H9 (cell line): Measurements from ENCODE around the gene RAP1GAP2. TPM values are rescaled to one million over a fixed set of nuclear protein-coding genes. Genes with fewer than 3 reads are reported as not detected.

Experiments used
- DNase-seq: peaks from one replicate; pipeline ENCODE4 v3.0.0-alpha.2; 2017
- H2AFZ ChIP-seq: one replicate; pipeline ENCODE4 v1.6.1; 2013; ENCODE audit warnings: mild to moderate bottlenecking, low read length, control low read depth, moderate library complexity
- H2AK5ac ChIP-seq: 2 replicates; pipeline ENCODE4 v1.6.1; 2013; ENCODE audit warnings: low read length, control low read depth, mixed read lengths; ENCODE audit not compliant: insufficient read length
- H2BK120ac ChIP-seq: one replicate; pipeline ENCODE4 v1.6.1; 2013; ENCODE audit warnings: low read depth, mild to moderate bottlenecking, low read length, control low read depth, inconsistent platforms; ENCODE audit not compliant: poor library complexity, severe bottlenecking
- H2BK12ac ChIP-seq: 2 replicates; pipeline ENCODE4 v1.6.1; 2013; ENCODE audit warnings: low read length, control low read depth, mixed read lengths, low read depth; ENCODE audit not compliant: insufficient read length
- H2BK15ac ChIP-seq: 2 replicates; pipeline ENCODE4 v1.6.1; 2013; ENCODE audit warnings: low read depth, low read length, control low read depth
- H2BK20ac ChIP-seq: one replicate; pipeline ENCODE4 v1.6.1; 2013; ENCODE audit warnings: low read depth, mild to moderate bottlenecking, low read length, control low read depth, inconsistent platforms; ENCODE audit not compliant: poor library complexity, severe bottlenecking
- H2BK5ac ChIP-seq: 2 replicates; pipeline ENCODE4 v1.6.1; 2013; ENCODE audit warnings: low read length, control low read depth, mixed read lengths; ENCODE audit not compliant: insufficient read length
- H3K14ac ChIP-seq: 2 replicates; pipeline ENCODE4 v1.6.1; 2013; ENCODE audit warnings: low read length, control low read depth; ENCODE audit not compliant: insufficient read depth
- H3K18ac ChIP-seq: 2 replicates; pipeline ENCODE4 v1.6.1; 2013; ENCODE audit warnings: low read depth, mild to moderate bottlenecking, mixed read lengths, low read length, control low read depth; ENCODE audit not compliant: insufficient read length
- H3K23ac ChIP-seq: 2 replicates; pipeline ENCODE4 v1.6.1; 2013; ENCODE audit warnings: low read length, control low read depth, mixed read lengths, low read depth; ENCODE audit not compliant: insufficient read length
- H3K23me2 ChIP-seq: 2 replicates; pipeline ENCODE4 v1.6.1; 2013; ENCODE audit warnings: low read depth, mild to moderate bottlenecking, mixed read lengths, low read length, control low read depth; ENCODE audit not compliant: insufficient read length, poor library complexity, severe bottlenecking
- H3K27ac ChIP-seq: 2 replicates; pipeline ENCODE4 v1.5.1; 2013; ENCODE audit warnings: low read length, control low read depth, mixed read lengths, low read depth; ENCODE audit not compliant: insufficient read length
- H3K27me3 ChIP-seq: 2 replicates; pipeline ENCODE4 v1.6.1; 2013; ENCODE audit warnings: low read length, control low read depth, inconsistent platforms; ENCODE audit not compliant: insufficient read depth
- H3K4ac ChIP-seq: 2 replicates; pipeline ENCODE4 v1.6.1; 2013; ENCODE audit warnings: low read depth, mild to moderate bottlenecking, control low read depth, inconsistent platforms, low read length, moderate library complexity
- H3K4me1 ChIP-seq: 2 replicates; pipeline ENCODE4 v1.6.1; 2013; ENCODE audit warnings: low read length, control low read depth, inconsistent platforms; ENCODE audit not compliant: insufficient read depth
- H3K4me2 ChIP-seq: 2 replicates; pipeline ENCODE4 v1.6.1; 2013; ENCODE audit warnings: low read length, control low read depth, mixed read lengths; ENCODE audit not compliant: insufficient read length, insufficient read depth
- H3K56ac ChIP-seq: 2 replicates; pipeline ENCODE4 v1.6.1; 2013; ENCODE audit warnings: low read depth, mild to moderate bottlenecking, mixed read lengths, low read length, control low read depth; ENCODE audit not compliant: insufficient read length
- H3K79me1 ChIP-seq: 2 replicates; pipeline ENCODE4 v1.6.1; 2013; ENCODE audit warnings: low read depth, mild to moderate bottlenecking, moderate library complexity, low read length, control low read depth, inconsistent platforms; ENCODE audit not compliant: insufficient read depth, poor library complexity, severe bottlenecking
- H3K79me2 ChIP-seq: 2 replicates; pipeline ENCODE4 v1.6.1; 2013; ENCODE audit warnings: low read length, control low read depth, inconsistent platforms; ENCODE audit not compliant: insufficient read depth
- H3K9ac ChIP-seq: 2 replicates; pipeline ENCODE4 v1.6.1; 2013; ENCODE audit warnings: low read length, control low read depth, mixed read lengths; ENCODE audit not compliant: insufficient read length; ENCODE audit errors: extremely low read depth
- H3K9me3 ChIP-seq: one replicate; pipeline ENCODE4 v1.6.1; 2013; ENCODE audit warnings: low read depth, low read length, inconsistent platforms; ENCODE audit not compliant: control insufficient read depth
- H3T11ph ChIP-seq: one replicate; pipeline ENCODE4 v1.6.1; 2013; ENCODE audit warnings: mild to moderate bottlenecking, low read length, control low read depth, inconsistent platforms
- H4K20me1 ChIP-seq: one replicate; pipeline ENCODE4 v1.6.1; 2013; ENCODE audit not compliant: control insufficient read depth, insufficient read length, insufficient read depth
- H4K5ac ChIP-seq: 2 replicates; pipeline ENCODE4 v1.6.1; 2013; ENCODE audit warnings: low read depth, mild to moderate bottlenecking, mixed read lengths, low read length, control low read depth; ENCODE audit not compliant: insufficient read length
- H4K8ac ChIP-seq: replicated peaks from 2 replicates; pipeline ENCODE4 v1.6.1; 2013; ENCODE audit warnings: low read length, control low read depth, mixed read lengths, low read depth; ENCODE audit not compliant: insufficient read length
- H4K91ac ChIP-seq: 2 replicates; pipeline ENCODE4 v1.6.1; 2013; ENCODE audit warnings: low read depth, mild to moderate bottlenecking, moderate library complexity, mixed read lengths, low read length, control low read depth; ENCODE audit not compliant: insufficient read length
- H3K27ac Mint-ChIP-seq, 3 experiments: 2 replicates in 2 of 3; 3 replicates in 1 of 3; pipeline ENCODE4 v1.8.0; 2020 to 2021; ENCODE audit warnings: mixed read lengths in 3 of 3, mild to moderate bottlenecking in 1 of 3, moderate library complexity in 1 of 3
- H3K27me3 Mint-ChIP-seq: 2 replicates; pipeline ENCODE4 v1.8.0; 2021; ENCODE audit warnings: low read depth, mild to moderate bottlenecking, moderate library complexity, mixed read lengths
- H3K36me3 Mint-ChIP-seq, 3 experiments: 2 replicates in 2 of 3; 3 replicates in 1 of 3; pipeline ENCODE4 v1.8.0; 2020 to 2021; ENCODE audit warnings: low read depth in 3 of 3, mixed read lengths in 3 of 3; ENCODE audit not compliant: insufficient read depth in 1 of 3
- H3K4me1 Mint-ChIP-seq, 2 experiments: 2 replicates each; pipeline ENCODE4 v1.8.0; 2020; ENCODE audit warnings: mixed read lengths in 2 of 2
- H3K4me3 Mint-ChIP-seq, 2 experiments: 2 replicates in 1 of 2; 3 replicates in 1 of 2; pipeline ENCODE4 v1.8.0; 2020 to 2021; ENCODE audit warnings: mild to moderate bottlenecking in 2 of 2, mixed read lengths in 2 of 2, moderate library complexity in 1 of 2
- H3K9me3 Mint-ChIP-seq, 2 experiments: 2 replicates in 1 of 2; 3 replicates in 1 of 2; pipeline ENCODE4 v1.8.0; 2020; ENCODE audit warnings: mild to moderate bottlenecking in 2 of 2, mixed read lengths in 2 of 2, moderate library complexity in 1 of 2
- WGBS: extraction: QIAGEN DNeasy Blood & Tissue Kit; methylation state at CpG from one replicate; pipeline ENCODE4 v1.1.7; 2013; ENCODE audit warnings: missing lambda C conversion rate, low lambda C conversion rate, mixed read lengths; ENCODE audit not compliant: insufficient read length; ENCODE audit errors: extremely low coverage; 5-methylcytosine and 5-hydroxymethylcytosine counted together
- total RNA-seq: library from RNA; stranded (reverse); gene quantifications from 2 replicates; pipeline ENCODE4 v1.2.1, GENCODE V29; 2021
- TF ChIP-seq, protein P1 (sequence below): fragments of 200-600 bp; sonication (generic); conservative IDR thresholded peaks from 3 replicates; pipeline ENCODE4 v1.8.0; 2021; ENCODE audit warnings: antibody characterized with exemption, mild to moderate bottlenecking

Gene RAP1GAP2
- total RNA-seq, 1 experiment from 2014 or later = 33.8 TPM

DNA sequence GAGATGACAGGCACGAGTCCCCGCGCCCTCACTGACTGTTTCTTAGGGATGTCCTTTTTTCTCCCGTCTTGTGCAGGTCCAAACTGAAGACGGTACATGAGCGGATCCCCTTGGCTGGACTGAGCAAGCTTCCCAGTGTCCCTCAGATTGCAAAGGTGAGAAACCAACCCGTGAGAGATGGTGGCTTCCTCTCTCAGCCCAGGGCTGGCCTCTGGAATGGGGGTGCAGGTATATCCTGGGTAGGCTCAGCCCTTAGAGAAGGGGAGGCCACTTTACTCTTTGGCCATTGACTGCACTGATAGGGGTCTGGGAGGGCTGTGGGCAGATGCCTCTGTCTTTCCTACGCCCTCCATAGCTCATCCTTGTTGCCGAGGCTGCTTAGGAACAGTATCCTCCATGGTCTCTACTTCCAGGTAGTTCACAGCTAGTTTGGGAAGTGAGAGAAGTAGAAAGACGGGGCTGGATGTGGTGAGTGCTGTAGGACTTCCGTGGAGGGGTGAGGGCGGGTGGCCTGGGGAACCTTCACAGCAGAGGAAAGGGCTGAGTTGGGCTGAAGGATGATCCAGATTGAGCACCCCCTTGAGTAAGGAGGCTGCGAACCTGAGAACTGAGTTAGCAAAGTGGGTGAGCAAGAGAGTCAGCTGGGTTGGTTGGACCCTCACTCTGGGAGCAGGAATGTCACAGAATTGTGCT lies 184.1 kb downstream of the RAP1GAP2 start:
- Mint-ChIP-seq H3K27ac (peak overlapping the region; percentile 33 to 80 (median 55); a peak in 6 of 7 replicates), H3K36me3 (peaks cover 8 to 46% (median 33%) of the 10 kb centered on the region in 3 experiments; a peak in 6 of 7 replicates), H3K9me3 (no peaks in the 10 kb centered on the region), H3K27me3 (no peaks in the 10 kb centered on the region), H3K4me1 (no peaks in the 10 kb centered on the region), H3K4me3 (no peak overlapping the region)
- Histone ChIP-seq H4K91ac (no peak overlapping the region), H3K4ac (no peak overlapping the region), H2BK120ac (no peak overlapping the region), H2AK5ac (no peak overlapping the region), H3K9me3 (no peaks in the 10 kb centered on the region), H4K8ac (no peak overlapping the region), H2AFZ (no peak overlapping the region), H3K14ac (no peak overlapping the region), H3K79me1 (no peaks in the 10 kb centered on the region), H3T11ph (no peak overlapping the region), H3K79me2 (no peaks in the 10 kb centered on the region), H3K9ac (no peak overlapping the region), H3K4me2 (no peak overlapping the region), H3K27ac (no peak overlapping the region), H2BK12ac (no peak overlapping the region), H4K5ac (no peak overlapping the region), H4K20me1 (no peaks in the 10 kb centered on the region), H2BK20ac (no peak overlapping the region), H3K4me1 (no peaks in the 10 kb centered on the region), H3K27me3 (no peaks in the 10 kb centered on the region), H3K18ac (no peak overlapping the region), H2BK5ac (no peak overlapping the region), H3K56ac (no peak overlapping the region), H3K23me2 (no peaks in the 10 kb centered on the region), H2BK15ac (no peak overlapping the region), H3K23ac (no peak overlapping the region)
- TF ChIP-seq, protein P1, sequence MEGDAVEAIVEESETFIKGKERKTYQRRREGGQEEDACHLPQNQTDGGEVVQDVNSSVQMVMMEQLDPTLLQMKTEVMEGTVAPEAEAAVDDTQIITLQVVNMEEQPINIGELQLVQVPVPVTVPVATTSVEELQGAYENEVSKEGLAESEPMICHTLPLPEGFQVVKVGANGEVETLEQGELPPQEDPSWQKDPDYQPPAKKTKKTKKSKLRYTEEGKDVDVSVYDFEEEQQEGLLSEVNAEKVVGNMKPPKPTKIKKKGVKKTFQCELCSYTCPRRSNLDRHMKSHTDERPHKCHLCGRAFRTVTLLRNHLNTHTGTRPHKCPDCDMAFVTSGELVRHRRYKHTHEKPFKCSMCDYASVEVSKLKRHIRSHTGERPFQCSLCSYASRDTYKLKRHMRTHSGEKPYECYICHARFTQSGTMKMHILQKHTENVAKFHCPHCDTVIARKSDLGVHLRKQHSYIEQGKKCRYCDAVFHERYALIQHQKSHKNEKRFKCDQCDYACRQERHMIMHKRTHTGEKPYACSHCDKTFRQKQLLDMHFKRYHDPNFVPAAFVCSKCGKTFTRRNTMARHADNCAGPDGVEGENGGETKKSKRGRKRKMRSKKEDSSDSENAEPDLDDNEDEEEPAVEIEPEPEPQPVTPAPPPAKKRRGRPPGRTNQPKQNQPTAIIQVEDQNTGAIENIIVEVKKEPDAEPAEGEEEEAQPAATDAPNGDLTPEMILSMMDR = no peak
- no CpG with 5 or more reads among the region's 13 CpGs for WGBS
- DNase-seq = peak; percentile 22
